ENCODE data around the gene RFFL. TPM values are rescaled to one million over a fixed set of nuclear protein-coding genes. Genes with fewer than 3 reads are reported as not detected.

The RFFL gene
- total RNA-seq, 2 experiments from 2014 or later = 47.7 to 52.2 TPM

- CTCF ChIA-PET = interaction anchor here (0.9 to 1.6 kb wide), 7 partner anchors 11 to 146 kb away, joined by 3 to 9 read pairs (median 4); no protein-coding TSS in a partner anchor
- Mint-ChIP-seq H3K4me3 (no peak overlapping the region), H3K36me3 (peaks cover 2% of the 10 kb centered on the region), H3K27ac (peak overlapping the region; percentile 83), H3K4me1 (peaks cover 37% of the 10 kb centered on the region), H3K27me3 (no peaks in the 10 kb centered on the region), H3K9me3 (ENCODE audit: low read depth) (no peaks in the 10 kb centered on the region)
- ATAC-seq = peak; percentile 27
- DNase-seq = no peak
Measured at GRCh38 chr17:34974179-34974578, 89.3 kb downstream of the RFFL start.

- CTCF ChIA-PET = interaction anchor here (1.0 to 1.7 kb wide), 3 partner anchors 21 to 132 kb away, joined by 3 to 4 read pairs (median 3); no protein-coding TSS in a partner anchor
- ATAC-seq (peak; percentile 95), DNase-seq (peak; percentile 96)
- H3K4me1 Mint-ChIP-seq = peaks cover 33% of the 10 kb centered on the region
- no peaks in the 10 kb centered on the region for H3K9me3 Mint-ChIP-seq (ENCODE audit: low read depth)
- peaks cover 24% of the 10 kb centered on the region for H3K36me3 Mint-ChIP-seq
- H3K4me3 Mint-ChIP-seq = peak within 1 kb of the TSS; percentile 98
- H3K27me3 Mint-ChIP-seq = peaks cover 5% of the 10 kb centered on the region
- peak within 1 kb of the TSS; percentile 100 for H3K27ac Mint-ChIP-seq
Measured at GRCh38 chr17:34961093-34961911, 102.2 kb downstream of the RFFL start, which contains the start of the genes CCT6B and ZNF830. Gene CCT6B (minus strand): TSS chr17:34961460. CDS start chr17:34961393, 67 bp downstream. Gene ZNF830 (plus strand): TSS chr17:34961540. CDS start chr17:34961567, 27 bp downstream.

- CTCF ChIA-PET = interaction anchor here (1.4 kb wide), 1 partner anchor 25 kb away, joined by 4 read pairs; no protein-coding TSS in a partner anchor
- no peak for ATAC-seq
- Mint-ChIP-seq H3K4me1 (peaks cover 27% of the 10 kb centered on the region), H3K36me3 (peaks cover 9% of the 10 kb centered on the region), H3K4me3 (no peak overlapping the region), H3K27me3 (peaks cover 5% of the 10 kb centered on the region), H3K9me3 (ENCODE audit: low read depth) (no peaks in the 10 kb centered on the region), H3K27ac (no peak overlapping the region)
- no peak for DNase-seq
Measured at GRCh38 chr17:34958438-34958837, 105.1 kb downstream of the RFFL start.

Other genes with a start within 250 kb of the RFFL start
- gene CCT6B, start 102.2 kb downstream of the RFFL start, total RNA-seq = 1 to 10 TPM; 1.9 to 2.4 TPM
- gene ZNF830, start 102.2 kb downstream of the RFFL start, total RNA-seq = 10 to 100 TPM; 27.7 to 32.7 TPM
- 10 to 100 TPM; 54.4 to 56.5 TPM for gene LIG3, start 83.2 kb downstream of the RFFL start, total RNA-seq
- gene RAD51D, start 56.2 kb upstream of the RFFL start, total RNA-seq = 10 to 100 TPM; 34.0 to 43.0 TPM
- gene FNDC8, start 57.9 kb upstream of the RFFL start, total RNA-seq = not detected
- gene NLE1, start 78.6 kb upstream of the RFFL start, total RNA-seq = 10 to 100 TPM; 23.0 to 30.5 TPM
- gene UNC45B, start 84.1 kb upstream of the RFFL start, total RNA-seq = under 1 TPM in 1 of 2 experiments, not detected in 1; 0.06 TPM
- gene SLC35G3, start 130.7 kb upstream of the RFFL start, total RNA-seq = not detected
- 100 to 1,000 TPM; 158 to 193 TPM for gene SLFN5, start 179.4 kb upstream of the RFFL start, total RNA-seq

Data from activated CD8-positive, alpha-beta memory T cell treated with anti-CD3 and anti-CD28 coated beads, Interleukin-2, amount 10 ng/mL, durations not matched to agents 7 days and 5 days (primary cell).